HepG2 (cell line): ENCODE results near the gene ARFGEF3. TPM values are rescaled to one million over a fixed set of nuclear protein-coding genes. Genes with fewer than 3 reads are reported as not detected.
A peak's percentile ranks its signal among the peaks of the same experiment; 100 is the strongest.

Source experiments
- BCLAF1 ChIP-seq: fragments of 450-650 bp; IDR thresholded peaks from 2 replicates; pipeline ENCODE4 v1.6.1; 2017; ENCODE audit warnings: mild to moderate bottlenecking
- CHD4 ChIP-seq: fragments of 200-600 bp; sonication (generic); IDR thresholded peaks from 2 replicates; pipeline ENCODE4 v1.7.0; 2017; ENCODE audit warnings: mild to moderate bottlenecking, low read length, borderline replicate concordance
- ELK4 ChIP-seq: sonication (generic); formaldehyde crosslinking; IDR thresholded peaks from 2 replicates; pipeline ENCODE4 v1.9.0; 2021; ENCODE audit warnings: missing genetic modification reagents, borderline replicate concordance
- FOXP1 ChIP-seq, 2 experiments: fragments of 450-650 bp in 1 of 2; IDR thresholded peaks; 2 replicates each; pipeline ENCODE4 v1.6.1; 2017 to 2018; ENCODE audit warnings: antibody characterized with exemption in 1 of 2
- GABPA ChIP-seq, 2 experiments: IDR thresholded peaks; 2 replicates each; pipeline ENCODE4 v1.6.1; 2011 to 2016; ENCODE audit warnings: low read depth in 2 of 2, low read length in 1 of 2, missing biosample characterization in 1 of 2, missing genetic modification characterization in 1 of 2
- HNF1B ChIP-seq: sonication (generic); formaldehyde crosslinking; IDR thresholded peaks from 2 replicates; pipeline ENCODE4 v1.5.1; 2020; ENCODE audit warnings: mild to moderate bottlenecking, moderate library complexity, missing genetic modification reagents
- KLF16 ChIP-seq, 2 experiments: sonication (generic) in 1 of 2; formaldehyde crosslinking in 1 of 2; IDR thresholded peaks; 2 replicates each; pipeline versions ENCODE4 v1.6.1 to v1.8.0; 2016 to 2023; ENCODE audit warnings: missing genetic modification reagents in 2 of 2, missing compliant biosample characterization in 1 of 2
- MEIS2 ChIP-seq: sonication (generic); formaldehyde crosslinking; IDR thresholded peaks from 2 replicates; pipeline ENCODE4 v1.9.0; 2021; ENCODE audit warnings: mild to moderate bottlenecking, missing genetic modification reagents
- RFXAP ChIP-seq: sonication (generic); formaldehyde crosslinking; IDR thresholded peaks from 2 replicates; pipeline ENCODE4 v1.4.0; 2020; ENCODE audit warnings: missing genetic modification reagents, borderline replicate concordance
- SAFB2 ChIP-seq: sonication (generic); formaldehyde crosslinking; IDR thresholded peaks from 2 replicates; pipeline ENCODE4 v1.5.1; 2020; ENCODE audit warnings: missing genetic modification reagents, low read depth, mild to moderate bottlenecking, borderline replicate concordance
- SAP130 ChIP-seq: IDR thresholded peaks from 2 replicates; pipeline ENCODE4 v1.6.1; 2016; ENCODE audit warnings: low read depth
- SMARCC2 ChIP-seq: fragments of 450-650 bp; IDR thresholded peaks from 2 replicates; pipeline ENCODE4 v1.6.1; 2017; ENCODE audit warnings: antibody characterized with exemption, mild to moderate bottlenecking
- TBL1XR1 ChIP-seq: fragments of 150-350 bp; IDR thresholded peaks from 2 replicates; pipeline ENCODE4 v1.6.1; 2014; ENCODE audit warnings: borderline replicate concordance, low read length; ENCODE audit not compliant: partially characterized antibody
- ZFP41 ChIP-seq: sonication (generic); formaldehyde crosslinking; IDR thresholded peaks from 2 replicates; pipeline ENCODE4 v1.4.0; 2020; ENCODE audit warnings: mild to moderate bottlenecking, missing genetic modification reagents, borderline replicate concordance
- ZFY ChIP-seq: sonication (generic); formaldehyde crosslinking; IDR thresholded peaks from 2 replicates; pipeline ENCODE4 v1.4.0; 2020; ENCODE audit warnings: missing genetic modification reagents
- ZNF33A ChIP-seq: sonication (generic); formaldehyde crosslinking; IDR thresholded peaks from 2 replicates; pipeline ENCODE4 v1.5.1; 2020; ENCODE audit warnings: missing genetic modification reagents, mild to moderate bottlenecking, moderate library complexity, borderline replicate concordance
- ZNF574 ChIP-seq: sonication (generic); formaldehyde crosslinking; IDR thresholded peaks from 2 replicates; pipeline ENCODE4 v1.4.0; 2020; ENCODE audit warnings: missing genetic modification reagents
- ZNF605 ChIP-seq: sonication (generic); formaldehyde crosslinking; IDR thresholded peaks from 2 replicates; pipeline ENCODE4 v1.8.0; 2022; ENCODE audit warnings: mild to moderate bottlenecking, missing genetic modification reagents
- polyA plus RNA-seq, 8 experiments: library from polyadenylated mRNA; depleted of rRNA in 3 of 8; stranded (reverse) in 7 of 8; unstranded in 1 of 8; fragments of >200 nt; fragmentation: Illumina TruSeq in 4 of 8; extraction: Trizol in 4 of 8; gene quantifications; 2 replicates each; pipeline versions ENCODE4 v1.2.1 to v1.2.3, GENCODE V29; 2011 to 2016; ENCODE audit warnings: low read depth in 4 of 8, missing spikeins in 1 of 8, mixed read lengths in 1 of 8; ENCODE audit not compliant: insufficient read depth in 1 of 8
- total RNA-seq, 5 experiments: library from RNA; depleted of rRNA; stranded (reverse); fragments of >200 nt; fragmentation: Illumina TruSeq; extraction: Trizol; gene quantifications; 2 replicates each; pipeline ENCODE4 v1.2.3, GENCODE V29; 2016; ENCODE audit warnings: low read depth in 1 of 5
- TF ChIP-seq, protein P1 (sequence below): sonication (generic); formaldehyde crosslinking; IDR thresholded peaks from 2 replicates; pipeline ENCODE4 v1.4.0; 2020; ENCODE audit warnings: mild to moderate bottlenecking, missing genetic modification reagents, borderline replicate concordance

Gene ARFGEF3
- total and polyA plus RNA-seq, 2 of the 13 experiments (the other 11 are each of a cell fraction or from before 2014, with no cell fraction given) = 0.60 to 2.6 TPM

- TF ChIP-seq RFXAP (no peak), SAFB2 (CRISPR knock-in tag) (no peak), KLF16 (CRISPR knock-in tag; IDR thresholded peaks at IDR 0.05) (peak in 1 of 2 experiments; percentile 36; a peak in 1 of 4 replicates), ZFP41 (no peak), SAP130 (CRISPR knock-in tag) (peak; percentile 59), ZNF33A (CRISPR knock-in tag) (no peak), HNF1B (CRISPR knock-in tag) (no peak; the same call in 1 of the 2 replicates), ZNF574 (CRISPR knock-in tag) (no peak), ZNF605 (CRISPR knock-in tag) (no peak), CHD4 (no peak), FOXP1 (IDR thresholded peaks at IDR 0.05) (0 out of 2 replicates have a peak, but pooled peaks have one; percentile 48), FOXP1 (CRISPR knock-in tag; IDR thresholded peaks at IDR 0.05) (peak; percentile 93), MEIS2 (CRISPR knock-in tag) (no peak), ZFY (CRISPR knock-in tag) (no peak), ELK4 (no peak), SMARCC2 (no peak), TBL1XR1 (peak; percentile 70), GABPA (IDR thresholded peaks at IDR 0.05; ENCODE audit: low read depth, low read length) (no peak), GABPA (CRISPR knock-in tag; IDR thresholded peaks at IDR 0.05; ENCODE audit: low read depth) (peak; percentile 43; the same call in 1 of the 2 replicates), BCLAF1 (no peak)
- TF ChIP-seq, protein P1, sequence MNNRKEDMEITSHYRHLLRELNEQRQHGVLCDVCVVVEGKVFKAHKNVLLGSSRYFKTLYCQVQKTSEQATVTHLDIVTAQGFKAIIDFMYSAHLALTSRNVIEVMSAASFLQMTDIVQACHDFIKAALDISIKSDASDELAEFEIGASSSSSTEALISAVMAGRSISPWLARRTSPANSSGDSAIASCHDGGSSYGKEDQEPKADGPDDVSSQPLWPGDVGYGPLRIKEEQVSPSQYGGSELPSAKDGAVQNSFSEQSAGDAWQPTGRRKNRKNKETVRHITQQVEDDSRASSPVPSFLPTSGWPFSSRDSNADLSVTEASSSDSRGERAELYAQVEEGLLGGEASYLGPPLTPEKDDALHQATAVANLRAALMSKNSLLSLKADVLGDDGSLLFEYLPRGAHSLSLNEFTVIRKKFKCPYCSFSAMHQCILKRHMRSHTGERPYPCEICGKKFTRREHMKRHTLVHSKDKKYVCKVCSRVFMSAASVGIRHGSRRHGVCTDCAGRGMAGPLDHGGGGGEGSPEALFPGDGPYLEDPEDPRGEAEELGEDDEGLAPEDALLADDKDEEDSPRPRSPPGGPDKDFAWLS = no peak
Measured at GRCh38 chr6:138257638-138258040, 95.9 kb downstream of the ARFGEF3 start (continued).
